Measurements from ENCODE around the gene OXGR1. TPM values are rescaled to one million over a fixed set of nuclear protein-coding genes. Genes with fewer than 3 reads are reported as not detected.

The OXGR1 gene
- total RNA-seq, 4 donors from 2014 or later, result 0.80 to 12.3 (median 7.2) TPM

- WGBS, 2 donors, result 82 to 88% methylated on average over 2 of the region's 2 CpGs
- intact Hi-C loops (cut with DNase I; ENCODE audit: low total_unique reads), result no loop called here
Measured at GRCh38 chr13:97020194-97020593, 25.9 kb upstream of the OXGR1 start.

DNA sequence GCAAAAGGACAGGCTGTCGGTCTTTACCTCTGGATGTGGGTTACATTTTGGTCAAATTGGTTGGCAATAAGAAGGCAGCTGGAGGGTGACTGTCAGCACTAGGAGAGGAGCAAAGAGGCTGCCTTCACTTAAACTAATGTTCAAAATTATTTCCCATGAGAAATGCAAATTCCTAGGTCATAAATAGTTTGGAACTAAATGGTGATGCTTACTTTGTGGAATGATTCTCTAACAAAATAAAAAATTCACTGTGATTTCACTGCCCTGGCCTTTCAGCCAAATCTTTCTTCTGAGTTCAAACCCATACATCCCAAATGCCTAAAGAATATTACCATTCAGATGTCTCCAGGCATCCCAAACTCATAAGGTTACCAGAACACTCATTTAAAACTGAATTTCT lies 25.0 kb upstream of the OXGR1 start:
- no peak for DNase-seq (ENCODE audit: low spot score in 2 of 2)
- TF ChIP-seq CTCF (IDR thresholded peaks at IDR 0.05) (no peak), POLR2A (IDR thresholded peaks at IDR 0.05) (no peak)
- intact Hi-C loops (cut with DNase I; ENCODE audit: low total_unique reads), result no loop called here
- 68 to 71% methylated on average over 1 of the region's 1 CpG for WGBS, 2 donors
- no peak overlapping the region for H3K4me3 ChIP-seq (ENCODE audit: low read depth, poor library complexity, severe bottlenecking)

More at GRCh38 chr13:97020194-97020593, 25.9 kb upstream of the OXGR1 start:
- H3K4me3 ChIP-seq (ENCODE audit: low read depth, poor library complexity, severe bottlenecking), result no peak overlapping the region
- TF ChIP-seq POLR2A (IDR thresholded peaks at IDR 0.05) (no peak), CTCF (IDR thresholded peaks at IDR 0.05) (no peak)
- no peak for DNase-seq (ENCODE audit: low spot score in 2 of 2)

DNA sequence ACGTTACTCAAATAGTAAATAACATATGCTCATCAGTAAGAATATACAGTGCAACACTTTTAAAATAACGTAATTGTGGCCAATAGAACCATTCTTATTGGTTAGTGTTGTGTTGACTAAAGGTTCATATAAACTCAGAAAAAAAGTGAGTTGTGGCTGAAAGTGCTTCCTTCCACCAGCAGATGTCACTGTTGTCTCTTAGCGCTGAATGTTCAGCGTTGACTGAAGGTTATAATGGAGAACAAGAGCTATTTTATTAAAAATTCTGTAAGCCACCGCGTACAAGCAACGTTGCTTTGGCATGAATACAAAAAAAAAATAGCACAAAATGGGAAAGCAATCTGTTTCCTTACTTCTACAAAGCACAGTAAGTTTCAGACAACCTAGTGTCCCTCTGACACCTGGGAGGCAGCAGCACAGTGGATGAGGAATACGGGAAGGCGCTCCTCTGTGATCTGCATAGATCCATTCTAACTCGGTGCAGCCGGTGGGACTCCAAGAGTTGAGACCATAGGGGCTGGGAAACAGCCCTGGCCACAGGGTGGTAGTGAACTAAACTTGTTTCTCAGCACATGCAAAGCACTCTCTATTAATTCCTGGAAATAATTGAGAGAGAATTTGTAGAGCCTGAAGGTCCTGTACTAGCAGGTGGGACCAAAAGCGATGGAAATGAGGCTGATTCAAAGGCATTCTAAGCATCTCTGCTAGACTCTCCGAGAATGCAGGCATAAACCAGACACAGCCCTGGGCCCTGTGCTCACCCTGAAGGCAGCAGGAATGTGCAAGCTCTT lies 23.9 kb upstream of the OXGR1 start:
- intact Hi-C loops (cut with DNase I; ENCODE audit: low total_unique reads), result no loop called here
- H3K4me3 ChIP-seq (ENCODE audit: low read depth, poor library complexity, severe bottlenecking), result no peak overlapping the region
- DNase-seq (ENCODE audit: low spot score in 2 of 2), result no peak
- 18 to 21% methylated on average over 13 of the region's 13 CpGs for WGBS, 2 donors
- TF ChIP-seq POLR2A (IDR thresholded peaks at IDR 0.05), result no peak

GRCh38 chr13:97017322-97017721 lies 23.0 kb upstream of the OXGR1 start:
- no peak overlapping the region for H3K4me3 ChIP-seq (ENCODE audit: low read depth, poor library complexity, severe bottlenecking)
- TF ChIP-seq POLR2A (IDR thresholded peaks at IDR 0.05) (no peak), CTCF (IDR thresholded peaks at IDR 0.05) (no peak)
- DNase-seq (ENCODE audit: low spot score in 2 of 2), result no peak
- intact Hi-C loops (cut with DNase I; ENCODE audit: low total_unique reads), result no loop called here

GRCh38 chr13:97015661-97016350 lies 21.5 kb upstream of the OXGR1 start:
- no peak overlapping the region for H3K4me3 ChIP-seq (ENCODE audit: low read depth, poor library complexity, severe bottlenecking)
- intact Hi-C loops (cut with DNase I; ENCODE audit: low total_unique reads), result no loop called here
- WGBS, 2 donors, result 62 to 67% methylated on average over 5 of the region's 5 CpGs
- no peak for DNase-seq (ENCODE audit: low spot score in 2 of 2)
- TF ChIP-seq CTCF (IDR thresholded peaks at IDR 0.05), result no peak
- no peak for TF ChIP-seq POLR2A (IDR thresholded peaks at IDR 0.05)

DNA sequence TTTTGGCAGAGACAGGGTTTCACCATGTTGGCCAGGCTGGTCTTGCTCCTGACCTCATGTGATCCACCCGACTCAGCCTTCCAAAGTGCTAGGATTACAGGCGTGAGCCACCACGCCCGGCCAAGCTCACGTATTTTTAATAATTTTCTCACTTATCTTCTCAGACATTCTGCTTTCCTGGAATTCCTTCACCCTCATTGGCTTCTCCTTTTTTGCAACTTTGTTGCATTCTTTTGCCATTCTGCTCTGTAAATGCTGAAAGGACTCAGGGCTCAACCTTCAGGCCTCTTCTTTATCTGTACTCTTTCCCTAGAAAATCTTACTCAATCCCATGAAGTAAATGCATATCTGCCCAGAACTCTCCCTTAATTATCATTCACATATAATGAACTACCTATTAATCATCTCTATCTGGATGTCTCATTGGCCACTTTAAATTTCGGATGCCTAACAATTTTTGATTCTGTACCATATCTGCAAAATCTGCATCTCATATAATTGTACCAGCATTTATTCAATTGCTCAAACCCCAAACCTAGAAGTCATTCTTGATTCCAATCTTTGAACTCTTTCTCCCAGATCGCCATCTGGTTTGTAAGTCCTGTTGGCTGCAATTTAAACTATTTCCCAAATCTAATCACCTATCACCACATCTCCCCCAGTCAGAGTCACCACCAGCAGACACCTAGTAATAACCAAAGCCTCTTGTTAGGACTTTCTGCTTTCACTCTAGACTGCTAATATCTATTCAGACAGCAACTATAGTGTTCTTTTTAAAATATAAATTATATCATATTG lies 18.2 kb upstream of the OXGR1 start:
- 78 to 90% methylated on average over 7 of the region's 7 CpGs for WGBS, 2 donors
- no peak overlapping the region for H3K4me3 ChIP-seq (ENCODE audit: low read depth, poor library complexity, severe bottlenecking)
- no peak for TF ChIP-seq POLR2A (IDR thresholded peaks at IDR 0.05)
- no peak for TF ChIP-seq CTCF (IDR thresholded peaks at IDR 0.05)
- no peak for DNase-seq (ENCODE audit: low spot score in 2 of 2)
- intact Hi-C loops (cut with DNase I; ENCODE audit: low total_unique reads), result no loop called here
